GM12875 (cell line): ENCODE measurements around the gene CELA3B.

Source experiments
- H3K4me3 ChIP-seq: one replicate; pipeline ENCODE4 v1.5.1; 2011; ENCODE audit warnings: low read depth, low read length, control low read depth
- TF ChIP-seq, protein P1 (sequence below): IDR thresholded peaks from 2 replicates; pipeline ENCODE4 v1.5.1; 2011; ENCODE audit warnings: low read depth, mild to moderate bottlenecking, control low read depth, inconsistent platforms, low read length, moderate library complexity, borderline replicate concordance; ENCODE audit not compliant: insufficient read depth

Gene CELA3B

DNA sequence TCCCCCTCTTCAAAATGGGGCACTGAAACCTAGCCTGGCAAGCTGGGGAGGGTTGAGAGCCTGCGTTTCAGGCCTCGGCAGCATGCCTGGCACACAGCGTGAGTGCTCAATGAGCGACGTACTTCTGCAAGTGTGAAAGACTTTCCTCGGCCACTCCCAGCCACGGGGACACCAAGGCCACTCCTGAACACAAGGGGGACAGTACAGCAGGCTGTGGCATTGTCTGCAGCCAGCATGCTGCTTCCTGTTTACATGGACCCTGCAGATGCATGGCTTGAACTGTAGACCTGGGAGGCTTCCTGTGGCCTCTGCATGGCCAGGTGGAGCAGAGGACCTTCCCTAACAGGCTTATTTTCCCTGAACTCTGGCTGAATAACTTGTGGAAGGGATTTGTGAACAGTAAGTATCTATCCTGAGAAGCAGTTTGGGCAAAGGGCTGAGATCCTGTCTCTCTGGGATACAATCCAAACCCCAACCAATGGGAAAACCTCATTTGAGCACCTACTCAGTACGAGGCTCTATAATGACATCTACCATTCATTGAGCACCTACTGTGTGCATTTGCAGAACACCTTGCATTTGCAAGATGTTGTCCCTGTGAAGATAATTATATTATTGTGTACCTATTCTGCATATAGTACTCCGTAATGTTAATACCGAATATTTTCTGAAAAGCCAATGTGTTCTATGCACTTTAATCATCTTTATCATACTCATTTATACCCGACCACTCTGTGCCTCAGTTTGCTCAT lies 29.8 kb upstream of the CELA3B start:
- TF ChIP-seq, protein P1, sequence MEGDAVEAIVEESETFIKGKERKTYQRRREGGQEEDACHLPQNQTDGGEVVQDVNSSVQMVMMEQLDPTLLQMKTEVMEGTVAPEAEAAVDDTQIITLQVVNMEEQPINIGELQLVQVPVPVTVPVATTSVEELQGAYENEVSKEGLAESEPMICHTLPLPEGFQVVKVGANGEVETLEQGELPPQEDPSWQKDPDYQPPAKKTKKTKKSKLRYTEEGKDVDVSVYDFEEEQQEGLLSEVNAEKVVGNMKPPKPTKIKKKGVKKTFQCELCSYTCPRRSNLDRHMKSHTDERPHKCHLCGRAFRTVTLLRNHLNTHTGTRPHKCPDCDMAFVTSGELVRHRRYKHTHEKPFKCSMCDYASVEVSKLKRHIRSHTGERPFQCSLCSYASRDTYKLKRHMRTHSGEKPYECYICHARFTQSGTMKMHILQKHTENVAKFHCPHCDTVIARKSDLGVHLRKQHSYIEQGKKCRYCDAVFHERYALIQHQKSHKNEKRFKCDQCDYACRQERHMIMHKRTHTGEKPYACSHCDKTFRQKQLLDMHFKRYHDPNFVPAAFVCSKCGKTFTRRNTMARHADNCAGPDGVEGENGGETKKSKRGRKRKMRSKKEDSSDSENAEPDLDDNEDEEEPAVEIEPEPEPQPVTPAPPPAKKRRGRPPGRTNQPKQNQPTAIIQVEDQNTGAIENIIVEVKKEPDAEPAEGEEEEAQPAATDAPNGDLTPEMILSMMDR: no peak
- no peak overlapping the region for H3K4me3 ChIP-seq

DNA sequence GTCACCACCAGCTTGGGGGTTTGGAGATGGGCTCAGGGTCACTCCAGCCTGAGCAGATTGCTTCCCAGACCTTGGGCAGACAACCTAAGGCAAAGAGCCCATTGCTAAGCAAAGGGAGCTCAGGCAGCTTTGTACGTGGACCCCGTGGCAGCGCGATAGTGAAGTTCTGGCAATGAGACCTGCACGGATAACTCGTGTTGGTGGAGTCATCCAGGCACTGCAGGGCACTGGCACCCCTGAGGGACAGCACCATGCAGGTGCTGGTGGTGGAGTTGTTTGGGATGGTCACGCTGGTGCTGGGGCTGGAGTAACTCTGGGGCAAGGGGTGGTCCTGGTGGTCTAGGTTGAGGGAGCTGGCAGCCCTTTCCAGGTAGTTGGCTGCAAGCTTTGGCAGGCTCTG lies 26.1 kb upstream of the CELA3B start:
- TF ChIP-seq, protein P1: no peak
- H3K4me3 ChIP-seq: no peak overlapping the region

DNA sequence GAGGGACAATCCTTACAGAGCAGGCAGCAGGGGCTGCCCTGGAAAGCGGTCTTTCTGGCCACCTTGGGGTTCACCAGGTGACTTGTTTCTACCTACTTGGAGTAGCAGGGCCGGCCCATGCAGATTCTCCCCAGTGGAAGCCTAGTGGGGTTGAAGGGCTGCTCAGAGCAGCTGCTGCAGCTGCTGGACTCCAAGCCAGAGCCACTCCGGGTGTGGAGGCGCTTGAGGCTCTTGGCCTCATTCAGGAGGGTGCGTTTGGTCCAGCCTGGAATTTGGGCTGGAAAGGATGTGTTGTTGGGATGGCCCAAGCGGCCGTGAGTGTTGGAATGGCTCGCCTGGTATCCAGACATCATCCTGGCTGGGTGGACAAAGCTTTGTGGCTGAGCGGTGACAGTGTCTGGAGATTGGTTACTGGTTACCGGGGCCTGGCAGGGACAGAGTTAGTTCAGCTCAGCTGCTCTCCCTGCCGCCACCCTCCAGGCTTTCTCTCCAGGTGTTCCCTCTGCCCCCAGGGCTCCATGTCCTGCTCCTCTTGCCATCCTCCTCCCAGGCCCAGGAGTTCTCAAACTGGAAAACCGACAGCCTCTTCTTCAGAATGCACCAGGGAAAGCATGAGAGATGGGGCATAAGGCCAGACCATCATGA lies 25.5 kb upstream of the CELA3B start:
- TF ChIP-seq, protein P1: no peak
- no peak overlapping the region for H3K4me3 ChIP-seq

DNA sequence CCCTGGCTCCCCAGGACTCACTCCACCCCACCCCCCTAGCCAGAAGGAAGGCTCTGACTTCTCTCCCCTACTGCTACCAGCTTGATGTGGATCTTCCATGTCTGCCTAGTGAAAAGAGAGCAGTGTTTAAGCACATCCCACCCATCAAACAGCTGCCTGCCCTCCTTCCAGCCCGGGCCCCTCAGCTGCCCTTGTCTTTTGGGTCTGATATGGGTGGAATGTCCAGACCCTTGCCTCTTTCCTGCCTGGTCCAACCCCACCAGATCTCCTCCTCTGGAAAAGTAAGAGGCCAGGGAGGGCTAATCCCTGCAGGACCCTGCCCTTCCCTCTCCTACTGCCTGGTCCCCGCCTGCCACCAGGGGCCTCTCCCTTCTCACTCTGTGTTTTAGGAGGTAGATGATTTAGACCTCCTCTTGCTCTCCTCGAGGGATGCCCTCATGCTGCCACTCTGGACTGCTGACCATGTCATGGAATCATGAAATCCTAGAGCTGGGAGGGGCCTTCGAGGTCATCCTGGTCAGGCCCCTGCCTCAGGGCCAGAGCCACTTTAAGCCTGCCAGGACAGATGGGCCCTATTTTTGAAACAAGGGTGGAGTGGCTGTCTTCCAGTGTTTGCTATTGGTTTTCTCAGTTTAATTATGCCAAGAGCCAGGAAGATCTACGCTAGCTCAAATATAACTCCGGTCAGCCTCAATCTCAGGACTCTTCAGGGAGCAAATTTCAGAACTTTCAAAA lies 23.9 kb upstream of the CELA3B start:
- H3K4me3 ChIP-seq: no peak overlapping the region
- TF ChIP-seq, protein P1: no peak

DNA sequence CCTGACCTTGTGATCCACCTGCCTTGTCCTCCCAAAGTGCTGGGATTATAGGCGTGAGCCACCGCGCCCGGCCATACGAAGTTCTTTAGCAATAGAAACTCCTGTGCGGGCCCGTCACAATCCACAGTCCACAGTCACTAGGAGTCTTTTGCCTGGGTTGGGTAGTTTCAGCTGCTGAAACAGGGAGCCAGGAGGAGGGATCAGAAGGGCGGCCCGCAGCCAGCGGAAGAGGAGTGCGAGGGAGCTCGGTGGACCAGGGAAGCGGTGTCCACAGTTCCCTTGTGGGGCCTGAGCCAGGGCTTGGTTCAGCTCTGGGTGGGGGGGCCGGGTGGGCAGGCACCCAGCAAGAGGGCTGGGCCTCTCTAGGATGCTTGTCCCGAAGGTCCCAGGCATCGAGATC lies 21.8 kb upstream of the CELA3B start:
- H3K4me3 ChIP-seq: no peak overlapping the region
- TF ChIP-seq, protein P1: no peak

DNA sequence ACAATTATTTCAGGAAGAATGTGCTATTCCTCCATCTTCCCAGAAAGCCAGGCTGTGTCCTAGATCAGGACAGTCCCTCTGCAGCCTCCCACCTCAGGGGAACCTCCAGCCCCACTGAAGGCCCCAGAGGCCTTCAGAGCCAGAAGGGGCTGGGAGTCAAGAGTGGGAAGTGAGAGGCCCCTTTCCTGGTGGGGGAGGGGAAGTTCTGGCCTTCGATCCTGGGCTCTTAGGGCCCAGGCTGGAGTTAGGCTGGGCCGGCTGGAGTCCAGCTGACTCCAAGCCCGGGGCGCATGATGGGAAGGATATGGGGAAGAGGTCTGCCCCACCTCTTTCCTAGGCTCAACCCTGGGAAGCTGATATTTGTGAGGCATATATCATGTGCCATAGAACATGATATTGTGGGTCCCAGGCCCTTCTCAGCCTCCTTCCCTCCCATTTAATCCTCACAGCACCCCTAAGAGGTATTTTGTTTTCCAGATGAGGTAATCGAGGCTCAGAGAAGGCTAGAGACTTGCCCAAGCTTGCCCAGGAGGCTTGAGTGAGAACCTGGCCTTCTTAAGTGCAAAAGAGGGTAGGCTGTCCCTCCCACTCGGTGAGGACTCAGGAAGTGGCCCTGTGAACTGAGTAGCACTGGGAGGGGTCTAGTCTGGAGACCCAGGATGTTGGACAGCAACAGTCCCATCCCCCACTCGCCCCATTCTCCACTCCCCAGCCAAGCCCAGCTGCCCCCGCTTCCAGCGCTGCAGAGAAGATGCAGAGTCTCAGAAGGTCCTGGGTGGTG lies 21.1 kb upstream of the CELA3B start:
- no peak overlapping the region for H3K4me3 ChIP-seq
- TF ChIP-seq, protein P1: no peak
